Small intestine (tissue), 7 donors: ENCODE results near the gene ZNF282. TPM values are rescaled to one million over a fixed set of nuclear protein-coding genes. Genes with fewer than 3 reads are reported as not detected.

Source experiments
- DNase-seq, 2 donors: peaks; one replicate each; pipeline versions ENCODE4 v3.0.0 to v3.0.0-alpha.2; 2013
- FAIRE-seq: peaks from 2 replicates; lab custom pipeline; 2012; peaks lifted over from hg19 to GRCh38; lab: Jason Lieb, UNC
- H3K27ac ChIP-seq, 3 donors: one replicate each; pipeline ENCODE4 v1.5.1; 2013; ENCODE audit warnings: low read length in 2 of 3, mild to moderate bottlenecking in 2 of 3, control low read depth in 1 of 3, inconsistent platforms in 1 of 3, low read depth in 1 of 3, moderate library complexity in 1 of 3
- H3K27me3 ChIP-seq, 3 donors: one replicate each; pipeline ENCODE4 v1.6.1; 2013; ENCODE audit warnings: low read length in 3 of 3, inconsistent platforms in 1 of 3; ENCODE audit not compliant: control insufficient read depth in 3 of 3, insufficient read depth in 3 of 3
- H3K36me3 ChIP-seq, 3 donors: one replicate each; pipeline ENCODE4 v1.6.1; 2013; ENCODE audit warnings: low read length in 3 of 3, inconsistent platforms in 1 of 3, low read depth in 1 of 3, mild to moderate bottlenecking in 1 of 3, moderate library complexity in 1 of 3; ENCODE audit not compliant: control insufficient read depth in 3 of 3, insufficient read depth in 2 of 3
- H3K4me1 ChIP-seq, 3 donors: one replicate each; pipeline ENCODE4 v1.6.1; 2013; ENCODE audit warnings: low read length in 2 of 3, inconsistent platforms in 1 of 3, low read depth in 1 of 3, mild to moderate bottlenecking in 1 of 3, moderate library complexity in 1 of 3; ENCODE audit not compliant: control insufficient read depth in 3 of 3, insufficient read depth in 2 of 3
- H3K4me3 ChIP-seq, 3 donors: one replicate each; pipeline ENCODE4 v1.5.1; 2013; ENCODE audit warnings: low read length in 3 of 3, control low read depth in 1 of 3, inconsistent platforms in 1 of 3, low read depth in 1 of 3, mild to moderate bottlenecking in 1 of 3, moderate library complexity in 1 of 3
- H3K9me3 ChIP-seq, 2 donors: one replicate each; pipeline ENCODE4 v1.6.1; 2013; ENCODE audit warnings: low read depth in 1 of 2, low read length in 1 of 2; ENCODE audit not compliant: control insufficient read depth in 2 of 2, insufficient read depth in 1 of 2
- WGBS, 3 donors: extraction: QIAGEN DNeasy Blood & Tissue Kit; methylation state at CpG; one replicate each; pipeline ENCODE4 v1.1.7; 2013; 5-methylcytosine and 5-hydroxymethylcytosine counted together
- polyA plus RNA-seq, 4 donors: library from polyadenylated mRNA; stranded (reverse) in 3 of 4; unstranded in 1 of 4; fragments of 200-250 nt in 3 of 4; fragments of 120-200 nt in 1 of 4; gene quantifications; one replicate each; pipeline versions ENCODE4 v1.2.1 to v1.2.3, GENCODE V29; 2013
- donor health status: healthy with polysubstance abuse.
- donor health status: control.
- donor health status: control.
- donor health status: Bipolar disorder and iron deficiency.
- donor health status: healthy.

Gene ZNF282
- polyA plus RNA-seq, 4 donors, result 11.1 to 28.4 (median 15.3) TPM

- no peaks in the 10 kb centered on the region for H3K27me3 ChIP-seq
- DNase-seq, result peak in 1 of 2 donors; percentile 62
- H3K4me1 ChIP-seq, result peaks cover 0 to 7% (median 0%) of the 10 kb centered on the region in 3 donors
- no peaks in the 10 kb centered on the region for H3K9me3 ChIP-seq
- peak overlapping the region in 1 of 3 donors; percentile 41 for H3K27ac ChIP-seq
- 61 to 67% (median 65%) methylated on average over 7 of the region's 7 CpGs for WGBS, 3 donors
- H3K36me3 ChIP-seq, result peaks cover 34 to 89% (median 35%) of the 10 kb centered on the region in 3 donors
- FAIRE-seq, result no peak
- H3K4me3 ChIP-seq, result no peak overlapping the region
Observed at GRCh38 chr7:149209518-149210269, 14.3 kb downstream of the ZNF282 start.

- Histone ChIP-seq H3K4me3 (no peak overlapping the region), H3K27ac (no peak overlapping the region), H3K36me3 (peaks cover 35 to 89% (median 37%) of the 10 kb centered on the region in 3 donors), H3K4me1 (peaks cover 0 to 7% (median 0%) of the 10 kb centered on the region in 3 donors), H3K27me3 (no peaks in the 10 kb centered on the region), H3K9me3 (no peaks in the 10 kb centered on the region)
- WGBS, 3 donors, result 93 to 98% (median 94%) methylated on average over 11 of the region's 11 CpGs
- DNase-seq, result no peak
- no peak for FAIRE-seq
Observed at GRCh38 chr7:149210551-149210950, 15.2 kb downstream of the ZNF282 start.

GRCh38 chr7:149214020-149214720 is 18.8 kb downstream of the ZNF282 start:
- FAIRE-seq, result no peak
- H3K36me3 ChIP-seq, result peaks cover 28 to 86% (median 39%) of the 10 kb centered on the region in 3 donors
- H3K9me3 ChIP-seq, result no peaks in the 10 kb centered on the region
- no peak for DNase-seq
- no peak overlapping the region for H3K4me3 ChIP-seq
- no peaks in the 10 kb centered on the region for H3K4me1 ChIP-seq
- 78 to 85% (median 85%) methylated on average over 7 of the region's 7 CpGs for WGBS, 3 donors
- H3K27ac ChIP-seq, result no peak overlapping the region
- H3K27me3 ChIP-seq, result no peaks in the 10 kb centered on the region

- FAIRE-seq, result no peak
- H3K9me3 ChIP-seq, result no peaks in the 10 kb centered on the region
- H3K27me3 ChIP-seq, result no peaks in the 10 kb centered on the region
- peaks cover 23 to 84% (median 37%) of the 10 kb centered on the region in 3 donors for H3K36me3 ChIP-seq
- no peak overlapping the region for H3K4me3 ChIP-seq
- no peak for DNase-seq
- no peaks in the 10 kb centered on the region for H3K4me1 ChIP-seq
- no peak overlapping the region for H3K27ac ChIP-seq
- 38 to 73% (median 50%) methylated on average over 2 of the region's 2 CpGs for WGBS, 3 donors
Observed at GRCh38 chr7:149216402-149216801, 21.1 kb downstream of the ZNF282 start.

- Histone ChIP-seq H3K9me3 (no peaks in the 10 kb centered on the region), H3K36me3 (peaks cover 19 to 86% (median 35%) of the 10 kb centered on the region in 3 donors), H3K27ac (no peak overlapping the region), H3K27me3 (no peaks in the 10 kb centered on the region), H3K4me1 (no peaks in the 10 kb centered on the region), H3K4me3 (no peak overlapping the region)
- DNase-seq (no peak), FAIRE-seq (no peak)
- WGBS, 3 donors, result 87 to 92% (median 90%) methylated on average over 6 of the region's 6 CpGs
Observed at GRCh38 chr7:149217570-149217969, 22.2 kb downstream of the ZNF282 start.

- Histone ChIP-seq H3K4me1 (no peaks in the 10 kb centered on the region), H3K36me3 (peaks cover 13 to 82% (median 34%) of the 10 kb centered on the region in 3 donors), H3K27ac (peak overlapping the region in 1 of 3 donors; percentile 24), H3K4me3 (no peak overlapping the region), H3K27me3 (no peaks in the 10 kb centered on the region), H3K9me3 (no peaks in the 10 kb centered on the region)
- FAIRE-seq (no peak), DNase-seq (no peak)
- WGBS, 3 donors, result 85 to 86% (median 85%) methylated on average over 10 of the region's 10 CpGs
Observed at GRCh38 chr7:149218469-149219420, 23.4 kb downstream of the ZNF282 start.

GRCh38 chr7:149220534-149220933 is 25.2 kb downstream of the ZNF282 start:
- Histone ChIP-seq H3K27ac (no peak overlapping the region), H3K4me1 (no peaks in the 10 kb centered on the region), H3K27me3 (no peaks in the 10 kb centered on the region), H3K36me3 (peaks cover 12 to 79% (median 38%) of the 10 kb centered on the region in 3 donors), H3K4me3 (no peak overlapping the region), H3K9me3 (peaks cover 0 to 3% of the 10 kb centered on the region in 2 donors)
- WGBS, 3 donors, result 80 to 88% (median 82%) methylated on average over 6 of the region's 6 CpGs
- FAIRE-seq, result no peak
- no peak for DNase-seq

- H3K27me3 ChIP-seq, result no peaks in the 10 kb centered on the region
- H3K27ac ChIP-seq, result no peak overlapping the region
- H3K4me3 ChIP-seq, result no peak overlapping the region
- FAIRE-seq (no peak), DNase-seq (no peak)
- peaks cover 6 to 65% (median 26%) of the 10 kb centered on the region in 3 donors for H3K36me3 ChIP-seq
- WGBS, 3 donors, result 95 to 99% (median 96%) methylated on average over 8 of the region's 8 CpGs
- peaks cover 0 to 3% of the 10 kb centered on the region in 2 donors for H3K9me3 ChIP-seq
- no peaks in the 10 kb centered on the region for H3K4me1 ChIP-seq
Observed at GRCh38 chr7:149223176-149223575, 27.8 kb downstream of the ZNF282 start.
